NCI-H2107 treated with DMSO at 0.1 percent for 48 hours (cell line): ENCODE measurements around the gene E2F4.
A peak's percentile ranks its signal among the peaks of the same experiment; 100 is the strongest.

Source experiments
- DNase-seq: peaks from one replicate; lab custom pipeline; 2025; ENCODE audit not compliant: unreplicated experiment; lab: John Stamatoyannopoulos, UW

E2F4 gene

GRCh38 chr16:67247192-67248072 lies 55.5 kb downstream of the E2F4 start, which contains the start of gene FHOD1:
FHOD1 (minus strand) TSS chr16:67247481; CDS start chr16:67247410, 71 bp downstream.
- DNase-seq, result peak; percentile 40

GRCh38 chr16:67248073-67248400 lies 56.1 kb downstream of the E2F4 start:
- no peak for DNase-seq
